GM19025 (cell line): ENCODE data around the gene ACVR1.
"Not testable (repeated sequence)": the region's sequence is repeated elsewhere in the genome, so short reads cannot be mapped to it uniquely, and the experiment has no call there.

Experiments
- ATAC-seq: cut with Tn5 transposase; IDR thresholded peaks from one replicate; pipeline ENCODE4 v1.9.1; 2021; ENCODE audit warnings: mild to moderate bottlenecking, low read depth, moderate library complexity; ENCODE audit not compliant: unreplicated experiment

ACVR1 gene

GRCh38 chr2:157831573-157832315, 44.4 kb downstream of the ACVR1 start:
- ATAC-seq = no peak

DNA sequence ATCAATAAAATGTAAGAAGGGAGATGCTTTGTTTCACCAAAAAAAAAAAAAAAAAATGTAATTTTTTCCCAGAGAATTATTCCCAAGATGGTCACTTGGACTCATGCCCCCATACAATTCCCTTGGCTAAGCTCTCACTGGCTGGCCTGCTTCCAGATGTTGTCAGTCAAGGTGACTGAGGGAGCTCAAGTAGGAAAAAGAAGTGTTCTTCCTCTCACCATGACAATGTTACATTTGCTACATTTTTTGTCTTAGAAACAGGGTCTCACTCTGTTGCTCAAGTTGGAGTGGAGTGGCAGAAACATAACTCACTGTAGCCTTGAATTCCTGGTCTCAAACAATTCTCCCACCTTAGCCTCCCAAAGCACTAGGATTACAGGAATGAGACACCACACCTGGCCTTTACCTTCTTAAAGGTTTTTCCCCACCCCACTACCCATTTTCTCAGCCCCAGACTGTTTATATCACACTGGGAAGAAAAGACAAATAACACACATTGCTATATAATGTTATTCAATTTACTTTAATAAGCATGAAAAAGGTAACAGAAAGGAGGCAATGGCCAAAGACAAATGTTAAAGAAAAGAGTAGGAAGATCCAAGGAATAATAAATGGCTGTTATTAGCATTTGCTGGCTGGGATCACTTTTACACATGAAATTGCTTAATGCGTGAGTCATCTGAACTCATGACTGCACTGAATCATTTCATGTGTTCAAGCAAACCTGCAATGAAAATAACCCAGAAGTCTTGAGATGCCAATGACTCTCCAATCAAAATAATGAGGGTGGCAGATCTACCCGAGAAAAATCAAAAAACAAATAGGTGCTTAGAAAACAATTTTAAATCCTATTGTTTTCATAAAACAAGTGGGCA, 45.2 kb downstream of the ACVR1 start:
- ATAC-seq = no peak

GRCh38 chr2:157830266-157830665, 45.9 kb downstream of the ACVR1 start:
- no peak for ATAC-seq

DNA sequence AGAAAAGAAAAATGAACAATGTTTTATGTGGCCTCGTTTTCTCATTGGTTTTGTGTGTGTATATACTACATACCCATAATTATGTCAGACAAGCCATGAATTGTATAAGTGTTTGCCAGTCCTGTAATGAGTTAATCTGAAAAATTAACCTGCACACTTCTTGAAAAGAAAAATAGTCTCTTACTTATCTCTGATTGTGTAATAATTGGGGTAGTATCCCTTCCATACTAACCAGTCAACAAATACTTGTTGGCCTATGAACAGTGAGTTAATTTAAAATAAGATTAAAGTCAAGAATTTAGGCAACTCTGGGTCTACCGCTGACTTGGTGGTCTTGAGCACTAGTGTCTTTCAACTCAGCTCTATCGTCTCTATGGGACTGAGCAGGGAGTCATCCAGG, 48.8 kb downstream of the ACVR1 start:
- ATAC-seq = no peak

DNA sequence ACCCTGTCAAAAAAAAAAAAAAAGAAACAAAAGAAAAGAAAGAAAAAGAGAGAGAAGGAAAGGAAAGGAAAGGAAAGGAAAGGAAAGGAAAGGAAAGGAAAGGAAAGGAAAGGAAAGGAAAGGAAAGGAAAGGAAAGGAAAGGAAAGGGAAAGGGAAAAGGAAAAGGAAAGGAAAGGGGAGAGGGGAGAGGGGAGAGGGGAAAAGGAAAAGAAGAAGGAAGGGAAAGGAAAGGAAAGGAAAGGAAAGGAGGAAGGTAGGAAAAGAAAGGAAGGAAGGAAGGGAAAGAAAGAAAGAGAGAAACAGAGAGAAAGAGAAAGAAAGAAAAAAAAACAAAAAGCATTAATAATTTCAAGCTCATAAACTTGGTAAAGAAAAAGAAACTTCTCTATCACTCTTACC, 49.5 kb downstream of the ACVR1 start:
- not testable (repeated sequence) for ATAC-seq

GRCh38 chr2:157825885-157826284, 50.2 kb downstream of the ACVR1 start:
- ATAC-seq = no peak

- no peak for ATAC-seq
Measured at GRCh38 chr2:157822993-157823392, 53.1 kb downstream of the ACVR1 start.

- ATAC-seq = no peak
Measured at GRCh38 chr2:157822533-157822932, 53.6 kb downstream of the ACVR1 start.

DNA sequence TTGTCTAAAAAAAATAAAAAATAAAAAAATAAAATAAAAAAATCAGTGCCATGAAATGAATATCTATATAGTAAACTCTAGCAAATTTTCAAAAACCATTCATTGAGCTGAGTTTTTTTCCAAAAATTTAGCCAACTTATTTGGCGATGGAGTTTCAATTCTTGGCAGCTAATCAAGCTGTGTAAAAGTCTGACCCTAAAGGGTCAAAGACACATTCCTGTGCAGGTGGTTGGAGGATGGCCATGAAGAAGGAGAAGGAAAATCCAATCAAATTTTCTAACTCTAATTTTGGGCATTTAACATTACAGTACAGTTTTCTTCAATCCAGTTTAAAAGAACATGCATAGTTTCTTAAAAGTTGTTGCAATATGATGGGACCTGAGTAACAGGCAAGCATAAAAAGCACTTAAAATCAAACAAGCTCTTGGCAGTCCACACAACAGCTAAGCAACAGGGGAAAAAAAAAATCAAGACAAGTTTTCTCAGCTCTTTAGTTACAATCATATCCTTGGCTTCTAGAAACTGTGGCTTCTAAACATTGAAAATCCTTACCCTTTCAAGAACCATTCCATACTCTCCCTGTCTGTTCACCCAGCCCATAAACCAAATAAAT, 54.5 kb downstream of the ACVR1 start:
- ATAC-seq = no peak

- no peak for ATAC-seq
Measured at GRCh38 chr2:157820193-157820592, 55.9 kb downstream of the ACVR1 start.

DNA sequence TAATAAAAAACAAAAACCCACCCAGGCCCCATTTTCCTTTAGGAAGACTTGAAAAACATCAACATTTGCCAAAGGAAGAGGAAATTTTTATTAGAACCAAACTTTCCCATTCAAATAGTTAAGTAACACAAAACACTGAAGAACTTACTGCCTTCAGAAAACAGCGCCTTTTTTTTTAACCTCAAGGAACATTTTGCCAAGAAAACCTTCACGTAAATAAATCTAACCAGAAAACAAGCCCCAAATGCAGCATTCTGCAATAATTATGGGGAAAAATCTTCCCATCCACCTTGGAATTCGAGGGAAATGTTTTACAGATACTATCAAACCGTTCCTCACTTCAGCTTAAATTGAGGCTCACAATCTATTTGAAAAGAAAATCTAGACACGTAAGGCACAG, 56.4 kb downstream of the ACVR1 start:
- ATAC-seq = no peak

DNA sequence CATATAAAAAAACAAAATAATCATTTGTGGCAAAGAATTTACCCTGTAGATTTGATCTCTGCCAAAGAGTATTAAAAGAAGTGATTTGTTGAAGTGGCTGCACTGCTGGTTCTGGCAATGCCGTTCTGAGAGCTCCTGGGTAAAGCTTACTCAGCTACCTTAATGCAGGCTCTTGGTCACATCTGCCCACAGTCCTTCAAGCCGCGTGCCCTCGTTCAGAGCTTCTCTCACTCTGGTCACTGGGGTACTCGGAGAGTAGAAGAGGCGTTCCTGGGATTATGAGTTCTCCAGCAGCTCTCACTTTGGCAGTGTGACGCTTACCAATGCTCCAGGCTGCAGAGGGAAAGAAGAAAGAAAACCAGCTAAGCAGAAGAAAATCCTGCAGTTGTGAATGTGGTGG, 57.9 kb downstream of the ACVR1 start:
- no peak for ATAC-seq

- ATAC-seq = no peak
Measured at GRCh38 chr2:157815421-157815820, 60.7 kb downstream of the ACVR1 start.

GRCh38 chr2:157813467-157813866, 62.7 kb downstream of the ACVR1 start:
- ATAC-seq = no peak

DNA sequence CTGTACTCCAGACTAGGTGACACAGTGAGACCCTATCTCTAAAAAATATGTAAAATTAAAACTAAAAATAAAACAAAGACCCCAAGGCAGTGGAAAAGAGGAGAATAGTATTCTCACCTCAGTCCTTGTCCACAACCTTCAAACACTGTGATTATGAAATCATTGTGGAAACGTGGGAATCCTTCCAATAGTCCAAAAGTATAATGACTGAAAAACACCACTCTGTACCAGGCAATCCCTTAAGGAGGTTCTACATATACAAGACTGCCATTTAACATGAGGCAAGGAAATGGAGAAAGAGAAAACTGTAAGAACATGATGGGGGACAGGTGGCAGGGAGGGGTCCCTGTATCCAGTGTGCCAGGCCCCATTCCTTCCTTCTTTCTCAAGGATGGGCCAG, 66.1 kb downstream of the ACVR1 start:
- ATAC-seq = no peak

GRCh38 chr2:157809212-157809611, 66.9 kb downstream of the ACVR1 start:
- ATAC-seq = no peak

- no peak for ATAC-seq
Measured at GRCh38 chr2:157808421-157808820, 67.7 kb downstream of the ACVR1 start.

DNA sequence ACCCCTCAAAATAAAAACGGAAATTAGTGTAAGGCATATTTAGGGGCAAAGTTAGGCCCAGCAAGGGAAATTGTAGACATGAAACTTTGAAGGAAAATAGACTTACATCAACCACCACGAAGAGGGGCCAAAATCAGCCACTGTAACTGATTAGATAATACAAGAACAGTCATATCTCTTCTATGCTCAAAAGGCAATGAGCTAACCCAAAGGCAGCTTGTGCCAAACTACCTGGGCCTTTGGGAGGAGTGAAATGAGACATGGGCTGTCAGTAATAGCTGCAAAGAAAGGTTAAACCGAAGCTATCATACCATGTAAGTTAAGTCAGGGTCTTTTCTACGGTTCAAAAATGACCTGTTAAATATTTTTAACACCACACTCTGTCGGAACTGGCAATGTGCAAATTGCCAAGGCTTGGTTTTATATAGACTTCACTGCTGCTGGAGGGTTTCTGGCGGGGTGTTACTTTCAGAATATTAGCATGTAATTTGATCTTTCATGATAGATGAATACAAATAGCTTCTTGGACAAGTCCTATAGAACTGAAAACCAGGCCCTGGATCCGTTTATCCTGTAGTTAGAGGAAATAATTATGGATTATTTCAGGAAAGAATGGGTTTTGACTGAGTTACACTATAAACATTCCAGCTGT, 69.6 kb downstream of the ACVR1 start:
- ATAC-seq = no peak

GRCh38 chr2:157805519-157805918, 70.6 kb downstream of the ACVR1 start:
- no peak for ATAC-seq

DNA sequence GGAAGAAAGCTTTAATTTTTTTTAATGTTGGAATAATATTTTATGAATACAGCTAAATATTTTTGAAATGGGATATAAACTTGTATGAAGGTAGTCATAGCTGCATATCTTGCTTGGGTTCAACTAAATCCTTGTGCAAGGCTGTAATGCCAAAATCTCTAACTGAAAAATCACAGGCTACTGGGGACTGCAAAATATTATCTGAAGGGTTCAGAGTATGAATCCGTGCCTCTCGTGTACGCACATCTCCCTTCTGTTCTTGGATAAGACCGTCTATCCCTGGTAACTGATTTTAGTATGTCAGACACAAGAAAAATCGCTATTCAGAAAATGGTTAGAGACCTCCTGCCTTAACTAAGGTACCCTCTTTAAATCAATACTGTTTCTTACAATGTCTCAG, 71.8 kb downstream of the ACVR1 start:
- ATAC-seq = no peak

DNA sequence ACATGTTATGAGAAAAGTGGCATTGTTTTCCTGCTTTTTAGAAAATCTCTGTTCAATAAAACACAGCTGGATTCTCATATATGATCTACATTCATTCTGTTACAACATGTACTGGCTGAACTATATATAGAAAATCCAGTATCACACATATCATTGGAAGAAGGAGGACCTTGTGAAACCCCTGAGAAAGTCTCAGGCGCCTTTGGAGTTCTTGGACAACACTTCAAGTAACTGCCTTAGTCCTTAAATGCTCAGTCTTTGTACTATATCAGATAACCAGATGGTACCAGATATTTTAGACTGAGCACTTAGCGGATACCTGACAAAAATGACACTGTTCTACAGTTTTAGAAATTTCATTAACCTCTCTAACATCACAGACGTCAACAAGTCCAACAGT, 72.2 kb downstream of the ACVR1 start:
- no peak for ATAC-seq
